BLaER1 (cell line): ENCODE measurements around the gene CCBE1.

ENCODE experiments used
- H3K27ac ChIP-seq: shearing (Covaris generic); formaldehyde crosslinking; 2 replicates; pipeline ENCODE4 v1.8.1; 2022
- H3K27me3 ChIP-seq: shearing (Covaris generic); formaldehyde crosslinking; 2 replicates; pipeline ENCODE4 v1.8.1; 2022
- H3K36me3 ChIP-seq: shearing (Covaris generic); formaldehyde crosslinking; 2 replicates; pipeline ENCODE4 v1.8.1; 2022
- H3K4me1 ChIP-seq: shearing (Covaris generic); formaldehyde crosslinking; 2 replicates; pipeline ENCODE4 v1.8.1; 2022
- H3K4me2 ChIP-seq: shearing (Covaris generic); formaldehyde crosslinking; 2 replicates; pipeline ENCODE4 v1.8.1; 2022
- H3K4me3 ChIP-seq: shearing (Covaris generic); formaldehyde crosslinking; 2 replicates; pipeline ENCODE4 v1.8.1; 2022
- H3K9ac ChIP-seq: shearing (Covaris generic); formaldehyde crosslinking; 2 replicates; pipeline ENCODE4 v1.8.1; 2022
- H3K9me3 ChIP-seq: shearing (Covaris generic); formaldehyde crosslinking; 2 replicates; pipeline ENCODE4 v1.8.1; 2022
- H4K20me1 ChIP-seq: shearing (Covaris generic); formaldehyde crosslinking; 2 replicates; pipeline ENCODE4 v1.8.1; 2022
- Cebpa-rat ChIP-seq: shearing (Covaris generic); IDR thresholded peaks from 2 replicates; pipeline ENCODE4 v1.8.1; 2022

CCBE1 gene

DNA sequence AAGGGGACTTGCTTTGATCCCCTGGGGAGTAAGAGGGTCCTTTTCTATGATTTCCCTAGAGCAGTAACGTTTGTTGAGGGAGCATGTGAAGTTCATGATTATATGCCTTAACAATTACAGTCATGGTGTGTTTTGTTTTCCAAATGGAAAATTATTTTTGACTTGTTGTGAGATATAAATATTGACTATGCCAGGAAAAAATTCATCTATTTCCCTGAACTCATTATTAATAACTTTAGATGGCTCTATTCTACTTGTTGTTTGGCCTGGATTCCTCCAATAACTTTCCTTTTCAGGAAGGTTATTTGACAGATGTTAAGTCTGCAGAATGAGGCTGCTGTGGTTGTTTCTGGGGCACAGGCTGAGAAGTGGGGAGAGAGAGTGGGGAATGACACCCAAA lies 266.1 kb downstream of the CCBE1 start:
- H3K4me1 ChIP-seq = no peaks in the 10 kb centered on the region
- H3K4me2 ChIP-seq = no peak overlapping the region
- H3K36me3 ChIP-seq = no peaks in the 10 kb centered on the region
- H3K9ac ChIP-seq = no peak overlapping the region
- TF ChIP-seq Cebpa-rat = no peak
- no peaks in the 10 kb centered on the region for H4K20me1 ChIP-seq
- no peaks in the 10 kb centered on the region for H3K9me3 ChIP-seq
- no peak overlapping the region for H3K27ac ChIP-seq
- no peak overlapping the region for H3K4me3 ChIP-seq
- H3K27me3 ChIP-seq = no peaks in the 10 kb centered on the region

DNA sequence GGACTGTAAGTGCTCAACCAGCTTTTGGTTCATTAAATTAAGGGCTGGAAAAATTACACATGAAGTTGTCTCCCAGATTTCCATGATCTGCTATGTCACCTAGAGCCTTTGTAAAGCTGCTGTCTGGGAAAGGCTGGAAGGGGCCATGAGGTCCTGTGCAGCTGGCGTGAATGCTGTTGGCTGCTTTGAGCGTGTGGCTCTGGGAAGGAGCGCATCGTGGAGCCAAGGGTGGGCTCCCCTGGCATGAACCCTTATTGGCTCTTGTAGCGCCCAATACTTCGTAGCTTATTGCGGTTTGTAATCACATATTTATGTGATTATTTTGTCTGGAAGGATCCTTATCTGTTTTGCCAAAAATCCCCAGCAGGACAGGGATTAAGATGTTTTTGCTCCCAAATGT lies 267.6 kb downstream of the CCBE1 start:
- H3K27ac ChIP-seq = no peak overlapping the region
- H3K27me3 ChIP-seq = no peaks in the 10 kb centered on the region
- no peaks in the 10 kb centered on the region for H3K9me3 ChIP-seq
- TF ChIP-seq Cebpa-rat = no peak
- no peak overlapping the region for H3K4me2 ChIP-seq
- no peaks in the 10 kb centered on the region for H3K36me3 ChIP-seq
- H3K4me1 ChIP-seq = no peaks in the 10 kb centered on the region
- H3K9ac ChIP-seq = no peak overlapping the region
- H3K4me3 ChIP-seq = no peak overlapping the region
- no peaks in the 10 kb centered on the region for H4K20me1 ChIP-seq

- Histone ChIP-seq H4K20me1 (no peaks in the 10 kb centered on the region), H3K4me2 (no peak overlapping the region), H3K4me1 (no peaks in the 10 kb centered on the region), H3K36me3 (no peaks in the 10 kb centered on the region), H3K4me3 (no peak overlapping the region), H3K27ac (no peak overlapping the region), H3K9me3 (no peaks in the 10 kb centered on the region), H3K27me3 (no peaks in the 10 kb centered on the region), H3K9ac (no peak overlapping the region)
- no peak for TF ChIP-seq Cebpa-rat
Measured at GRCh38 chr18:59428018-59428417, 269.2 kb downstream of the CCBE1 start.

DNA sequence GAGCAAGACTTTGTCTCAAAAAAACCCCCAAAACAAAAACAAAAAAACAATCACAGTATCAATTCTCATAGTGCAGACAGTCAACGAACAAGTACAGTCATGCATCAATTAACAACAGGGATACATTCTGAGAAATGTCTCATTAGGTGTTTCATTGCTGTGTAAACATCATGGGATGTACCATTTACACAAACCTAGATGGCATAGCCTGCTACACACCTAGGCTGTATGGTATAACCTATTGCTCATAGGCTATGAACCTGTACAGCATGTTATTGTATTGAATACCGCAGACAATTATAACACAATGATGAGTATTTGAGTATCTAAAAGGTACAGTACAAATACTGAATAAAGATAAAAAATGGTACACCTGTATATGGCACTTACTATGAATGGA lies 270.4 kb downstream of the CCBE1 start:
- H4K20me1 ChIP-seq = no peaks in the 10 kb centered on the region
- no peaks in the 10 kb centered on the region for H3K9me3 ChIP-seq
- no peaks in the 10 kb centered on the region for H3K27me3 ChIP-seq
- H3K4me3 ChIP-seq = no peak overlapping the region
- no peak overlapping the region for H3K9ac ChIP-seq
- H3K36me3 ChIP-seq = no peaks in the 10 kb centered on the region
- no peak overlapping the region for H3K27ac ChIP-seq
- H3K4me1 ChIP-seq = no peaks in the 10 kb centered on the region
- no peak for TF ChIP-seq Cebpa-rat
- no peak overlapping the region for H3K4me2 ChIP-seq

DNA sequence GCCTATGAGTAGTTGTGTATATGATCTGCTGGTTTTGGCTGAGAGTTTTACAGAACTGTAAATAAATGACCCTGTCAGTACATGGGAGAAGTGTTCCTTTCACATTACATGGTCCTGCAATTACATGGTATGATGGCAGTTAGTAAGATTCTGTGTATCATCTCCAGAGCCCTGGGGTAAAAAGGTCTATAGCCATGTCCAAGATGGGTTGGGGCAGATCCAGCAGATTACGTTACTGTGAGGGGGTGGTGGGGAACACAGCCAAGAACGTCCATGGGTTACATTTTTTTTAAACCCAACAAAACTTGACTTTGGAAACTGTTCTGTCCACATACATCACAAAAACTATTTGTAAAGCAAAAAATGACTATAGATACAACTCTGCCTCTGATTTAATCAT lies 274.0 kb downstream of the CCBE1 start:
- no peak overlapping the region for H3K4me3 ChIP-seq
- no peaks in the 10 kb centered on the region for H4K20me1 ChIP-seq
- H3K36me3 ChIP-seq = no peaks in the 10 kb centered on the region
- H3K9me3 ChIP-seq = no peaks in the 10 kb centered on the region
- no peak overlapping the region for H3K4me2 ChIP-seq
- no peak overlapping the region for H3K27ac ChIP-seq
- no peaks in the 10 kb centered on the region for H3K27me3 ChIP-seq
- no peak for TF ChIP-seq Cebpa-rat
- no peak overlapping the region for H3K9ac ChIP-seq
- H3K4me1 ChIP-seq = no peaks in the 10 kb centered on the region

DNA sequence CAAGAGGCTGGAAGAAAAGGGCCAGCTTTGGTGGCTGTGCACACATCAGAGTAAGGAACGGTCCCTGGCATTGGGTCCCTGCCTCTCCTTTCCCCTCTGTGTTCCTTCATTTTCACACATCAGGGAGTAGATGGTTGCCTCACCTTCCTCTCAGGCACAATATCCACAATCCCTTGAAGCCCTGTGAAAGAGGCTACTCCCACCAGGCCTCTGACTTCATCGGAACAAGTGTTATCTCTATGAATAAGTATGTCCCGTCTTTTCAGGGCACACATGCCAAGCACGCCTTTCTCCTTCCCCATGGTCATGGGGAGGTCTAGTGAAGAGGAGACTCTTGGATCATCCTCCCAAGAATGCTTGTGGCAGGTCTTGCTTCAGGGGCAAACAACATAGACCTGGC lies 277.0 kb downstream of the CCBE1 start:
- no peak for TF ChIP-seq Cebpa-rat
- Histone ChIP-seq H3K4me1 (no peaks in the 10 kb centered on the region), H3K27ac (no peak overlapping the region), H3K36me3 (no peaks in the 10 kb centered on the region), H3K27me3 (no peaks in the 10 kb centered on the region), H3K9me3 (no peaks in the 10 kb centered on the region), H3K4me2 (no peak overlapping the region), H3K4me3 (no peak overlapping the region), H3K9ac (no peak overlapping the region), H4K20me1 (no peaks in the 10 kb centered on the region)

- TF ChIP-seq Cebpa-rat = no peak
- no peak overlapping the region for H3K4me2 ChIP-seq
- H3K4me1 ChIP-seq = no peaks in the 10 kb centered on the region
Measured at GRCh38 chr18:59419386-59419785, 277.8 kb downstream of the CCBE1 start.

GRCh38 chr18:59416818-59417217 lies 280.4 kb downstream of the CCBE1 start:
- H3K27me3 ChIP-seq = no peaks in the 10 kb centered on the region
- TF ChIP-seq Cebpa-rat = no peak

More at GRCh38 chr18:59419386-59419785, 277.8 kb downstream of the CCBE1 start:
- H3K9ac ChIP-seq = no peak overlapping the region
- H3K27ac ChIP-seq = no peak overlapping the region
- no peaks in the 10 kb centered on the region for H4K20me1 ChIP-seq
- no peak overlapping the region for H3K4me3 ChIP-seq
- H3K27me3 ChIP-seq = no peaks in the 10 kb centered on the region
- H3K36me3 ChIP-seq = no peaks in the 10 kb centered on the region
- H3K9me3 ChIP-seq = no peaks in the 10 kb centered on the region

DNA sequence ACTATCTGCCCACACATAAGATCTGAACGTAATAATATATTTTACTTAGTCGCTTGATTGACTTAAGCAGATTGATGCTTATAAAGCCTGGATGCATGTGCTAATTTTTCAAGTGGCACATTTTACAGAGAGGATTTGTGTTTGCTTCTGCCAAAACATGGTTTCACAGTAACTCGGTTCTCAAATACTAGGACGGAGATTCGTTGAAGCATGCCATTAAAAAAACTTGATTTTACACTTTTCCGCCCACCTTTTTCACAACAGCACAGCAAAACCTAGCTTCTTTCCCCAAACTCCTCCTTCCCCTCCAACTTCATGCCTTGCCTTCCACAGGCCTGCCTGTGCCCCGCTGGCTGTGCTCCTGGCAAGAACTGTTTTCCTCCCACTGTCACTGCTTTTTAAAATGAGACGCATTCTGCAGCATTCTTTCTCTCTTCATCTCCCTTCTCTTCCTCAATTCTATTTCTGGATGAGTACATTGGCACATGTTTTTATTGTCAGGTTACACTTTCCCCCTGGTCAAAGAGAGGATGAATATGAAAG lies 283.0 kb downstream of the CCBE1 start:
- no peaks in the 10 kb centered on the region for H3K4me1 ChIP-seq
- H3K4me2 ChIP-seq = no peak overlapping the region
- TF ChIP-seq Cebpa-rat = no peak
- H3K4me3 ChIP-seq = no peak overlapping the region
- no peaks in the 10 kb centered on the region for H3K9me3 ChIP-seq
- H3K36me3 ChIP-seq = no peaks in the 10 kb centered on the region
- no peak overlapping the region for H3K27ac ChIP-seq
- no peaks in the 10 kb centered on the region for H4K20me1 ChIP-seq
- H3K9ac ChIP-seq = no peak overlapping the region
- H3K27me3 ChIP-seq = no peaks in the 10 kb centered on the region

More at GRCh38 chr18:59416818-59417217, 280.4 kb downstream of the CCBE1 start:
- no peaks in the 10 kb centered on the region for H3K9me3 ChIP-seq
- H4K20me1 ChIP-seq = no peaks in the 10 kb centered on the region
- no peaks in the 10 kb centered on the region for H3K36me3 ChIP-seq
- H3K4me2 ChIP-seq = no peak overlapping the region
- H3K27ac ChIP-seq = no peak overlapping the region
- H3K4me3 ChIP-seq = no peak overlapping the region
- no peak overlapping the region for H3K9ac ChIP-seq
- no peaks in the 10 kb centered on the region for H3K4me1 ChIP-seq

DNA sequence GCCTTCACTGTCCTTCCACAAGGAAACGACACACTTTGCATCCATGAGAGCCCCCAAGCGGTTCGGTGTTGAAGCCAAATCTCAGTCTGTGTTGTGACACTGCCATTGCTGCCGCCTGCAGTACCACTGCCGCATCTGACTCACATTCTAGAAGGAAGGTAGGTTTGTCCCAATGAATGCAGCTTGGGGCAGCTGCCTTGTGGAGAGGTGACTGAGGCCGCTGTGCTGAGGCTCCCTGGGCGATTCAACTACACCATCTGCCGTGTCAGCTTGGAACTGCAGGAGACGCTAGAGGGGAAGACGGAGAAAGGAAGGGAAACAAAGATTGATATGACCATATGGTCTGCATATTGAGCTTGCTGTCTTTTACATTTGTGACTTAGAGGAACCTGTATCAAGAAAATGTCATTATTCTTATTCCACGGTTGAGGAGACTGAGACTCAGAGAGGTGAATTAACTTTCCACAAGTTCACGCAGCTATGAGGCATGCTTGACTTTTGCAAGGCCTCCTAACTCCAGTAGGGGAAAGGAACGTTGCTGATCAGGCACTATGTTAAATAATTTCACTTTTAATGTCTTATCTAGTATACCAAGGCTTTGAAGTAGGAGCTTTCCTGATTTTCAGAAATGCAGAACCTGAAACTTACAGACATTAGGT lies 294.7 kb downstream of the CCBE1 start:
- no peak for TF ChIP-seq Cebpa-rat
- Histone ChIP-seq H3K27ac (no peak overlapping the region), H3K4me3 (no peak overlapping the region), H3K4me2 (no peak overlapping the region), H3K4me1 (no peaks in the 10 kb centered on the region), H3K27me3 (no peaks in the 10 kb centered on the region), H4K20me1 (no peaks in the 10 kb centered on the region), H3K9ac (no peak overlapping the region), H3K9me3 (no peaks in the 10 kb centered on the region), H3K36me3 (no peaks in the 10 kb centered on the region)

DNA sequence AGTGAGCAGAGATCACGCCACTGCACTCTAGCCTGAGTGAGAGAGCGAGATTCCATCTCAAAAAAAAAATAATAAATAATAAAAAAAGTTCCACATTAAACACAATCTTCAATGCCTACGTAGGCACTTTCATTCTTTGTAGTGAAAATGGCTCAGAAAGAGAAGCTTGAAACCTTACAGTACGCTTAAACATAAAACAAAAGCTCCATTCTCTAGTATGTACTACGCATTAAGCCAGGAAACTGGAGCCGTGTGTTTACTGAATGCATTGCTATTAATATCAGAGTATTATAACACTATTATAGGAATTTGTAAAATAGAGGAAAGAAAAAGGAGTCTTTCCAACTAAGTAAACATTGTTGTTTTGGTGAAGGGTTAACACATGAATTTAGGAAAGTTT lies 296.8 kb downstream of the CCBE1 start:
- H3K4me3 ChIP-seq = no peak overlapping the region
- H3K27ac ChIP-seq = no peak overlapping the region
- TF ChIP-seq Cebpa-rat = no peak
- H3K27me3 ChIP-seq = no peaks in the 10 kb centered on the region
- H3K4me1 ChIP-seq = peaks cover 10% of the 10 kb centered on the region
- no peak overlapping the region for H3K9ac ChIP-seq
- H3K4me2 ChIP-seq = no peak overlapping the region
- H3K9me3 ChIP-seq = no peaks in the 10 kb centered on the region
- H3K36me3 ChIP-seq = no peaks in the 10 kb centered on the region
- H4K20me1 ChIP-seq = no peaks in the 10 kb centered on the region
